ENCODE measurements around the gene PODN.

DNA sequence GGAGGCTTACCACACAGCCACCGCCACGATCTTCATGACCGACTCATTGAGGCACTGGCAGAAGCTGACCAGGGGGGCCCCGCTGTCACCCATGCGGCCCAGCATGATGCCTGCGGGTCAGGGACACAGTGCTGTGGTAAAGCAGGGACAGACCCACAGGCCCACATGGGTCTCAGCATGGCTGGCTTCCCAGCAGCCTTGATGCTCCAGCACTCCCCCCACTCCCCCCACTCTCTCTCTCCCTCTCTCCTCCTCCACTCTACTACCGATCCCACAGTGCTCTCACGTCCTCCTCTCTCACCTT is 31.4 kb downstream of the PODN start:
- no peak for TF ChIP-seq CTCF (IDR thresholded peaks at IDR 0.05)
- TF ChIP-seq POLR2A (IDR thresholded peaks at IDR 0.05), result no peak
